ENCODE data around the gene SARS1.

DNA sequence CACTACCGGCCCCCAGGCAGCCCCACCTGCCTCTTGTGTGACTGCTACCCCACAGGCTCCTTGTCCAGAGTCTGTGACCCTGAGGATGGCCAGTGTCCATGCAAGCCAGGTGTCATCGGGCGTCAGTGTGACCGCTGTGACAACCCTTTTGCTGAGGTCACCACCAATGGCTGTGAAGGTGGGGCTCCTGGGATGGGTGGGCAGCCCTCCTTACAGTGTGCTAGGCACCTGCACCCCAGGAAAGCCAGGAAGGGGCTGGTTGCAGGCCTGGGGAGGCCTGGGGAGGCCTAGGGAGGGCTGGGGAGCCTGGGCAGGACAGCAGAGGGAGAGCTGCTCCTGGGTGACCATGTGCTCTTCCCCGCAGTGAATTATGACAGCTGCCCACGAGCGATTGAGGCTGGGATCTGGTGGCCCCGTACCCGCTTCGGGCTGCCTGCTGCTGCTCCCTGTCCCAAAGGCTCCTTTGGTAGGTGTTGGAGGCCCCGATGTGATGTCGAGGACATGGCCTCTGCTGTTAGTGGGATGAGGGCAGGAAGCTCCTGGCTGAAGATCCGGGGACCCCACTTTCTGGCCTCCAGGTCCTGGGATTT lies 52.1 kb downstream of the SARS1 start:
- TF ChIP-seq EZH2 (IDR thresholded peaks at IDR 0.05; ENCODE audit: insufficient read depth, poor library complexity, severe bottlenecking) (no peak), EZH2phosphoT487 (IDR thresholded peaks at IDR 0.05; ENCODE audit: insufficient read depth, low read depth) (no peak)
